HG02588 (cell line): ENCODE results near the gene IFRD1.
"Not testable (repeated sequence)": the region's sequence is repeated elsewhere in the genome, so short reads cannot be mapped to it uniquely, and the experiment has no call there.

Experiments
- ATAC-seq: cut with Tn5 transposase; IDR thresholded peaks from one replicate; pipeline ENCODE4 v1.9.1; 2021; ENCODE audit warnings: mild to moderate bottlenecking, moderate library complexity; ENCODE audit not compliant: unreplicated experiment

Gene IFRD1

DNA sequence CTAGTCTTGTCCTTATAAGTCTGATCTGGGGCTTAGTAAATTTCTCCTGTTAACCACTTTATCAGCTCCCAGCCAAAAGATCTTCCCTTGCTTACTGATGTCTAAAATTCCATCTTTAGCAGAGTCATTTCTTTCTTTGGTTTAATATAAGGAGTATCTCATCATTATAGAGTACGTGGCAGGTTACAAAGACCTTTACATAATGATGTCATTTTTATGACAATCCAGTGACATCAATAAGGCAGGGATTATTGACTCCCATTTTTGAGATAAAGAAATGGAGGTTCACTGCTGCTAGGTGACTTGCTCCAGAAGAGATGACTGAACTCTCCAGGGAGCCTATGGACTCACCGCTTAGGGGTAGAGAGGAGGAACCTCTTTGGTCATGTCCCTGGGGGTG is 8.1 kb upstream of the IFRD1 start:
- no peak for ATAC-seq

GRCh38 chr7:112444505-112444904 is 5.8 kb upstream of the IFRD1 start:
- ATAC-seq, result no peak

- ATAC-seq, result no peak
These were observed 3.8 kb upstream of the IFRD1 start for GRCh38 chr7:112446431-112446830.

GRCh38 chr7:112447406-112447805 is 2.9 kb upstream of the IFRD1 start:
- no peak for ATAC-seq

GRCh38 chr7:112448381-112448780 is 1.9 kb upstream of the IFRD1 start:
- ATAC-seq, result no peak

- ATAC-seq, result no peak
These were observed 1.4 kb upstream of the IFRD1 start for GRCh38 chr7:112448891-112449290.

DNA sequence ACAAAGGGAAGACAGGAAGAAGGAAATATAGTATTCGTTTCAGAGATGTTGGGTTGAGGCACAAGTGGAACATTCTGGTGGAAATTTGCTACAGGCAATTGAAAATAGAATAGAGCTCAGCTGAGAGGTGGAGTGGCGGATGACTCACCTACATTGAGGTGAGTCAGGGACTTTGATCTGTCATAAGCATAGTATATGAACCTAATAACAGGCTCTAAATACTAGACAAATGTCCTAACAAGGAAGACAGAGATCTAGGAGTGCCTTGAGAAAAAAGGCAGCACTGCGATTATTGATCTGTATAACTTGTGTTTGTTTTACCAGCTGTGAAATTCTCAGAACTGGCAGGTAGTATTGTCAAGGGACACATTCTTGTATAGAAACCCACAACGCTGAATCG is 907 bp upstream of the IFRD1 start:
- no peak for ATAC-seq

GRCh38 chr7:112450807-112451761 is 824 bp downstream of the IFRD1 start:
- ATAC-seq, result peak; percentile 82

DNA sequence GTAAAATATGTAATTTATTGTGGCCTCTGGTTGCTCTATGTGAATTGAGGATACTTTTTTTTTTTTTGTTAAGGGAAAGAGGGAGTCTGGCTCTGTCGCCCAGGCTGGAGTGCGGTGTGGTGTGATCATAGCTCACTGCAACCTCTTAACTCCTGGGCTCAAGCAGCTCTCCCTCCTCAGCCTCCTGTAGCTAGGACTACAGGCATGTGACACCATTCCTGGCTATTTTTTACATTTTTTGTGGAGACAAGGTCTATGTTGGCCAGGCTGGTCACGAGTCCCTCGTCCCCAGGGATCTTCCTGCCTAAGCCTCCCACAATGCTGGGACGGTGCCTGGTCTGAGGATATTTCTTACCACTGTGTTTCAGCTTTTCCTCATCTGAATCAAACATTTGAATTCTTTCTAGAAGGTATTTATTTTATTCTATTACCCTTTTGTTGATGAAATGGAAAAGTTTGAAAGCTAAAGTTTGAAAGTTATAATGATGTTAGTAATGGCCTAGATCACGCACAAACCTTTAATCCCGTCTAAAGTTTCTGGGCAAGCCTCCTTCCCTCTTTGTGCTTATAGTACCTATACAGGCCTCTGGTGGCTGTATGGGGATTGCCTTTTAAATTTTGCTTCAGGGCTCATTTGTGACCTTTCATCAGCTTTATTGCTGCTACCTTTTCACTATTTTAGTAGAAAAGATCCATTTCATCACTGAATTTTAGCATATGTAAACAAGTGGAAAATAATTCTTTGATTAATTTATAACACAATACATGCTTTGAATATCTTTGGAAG is 2.0 kb downstream of the IFRD1 start:
- ATAC-seq, result no peak

GRCh38 chr7:112453505-112454171 is 3.4 kb downstream of the IFRD1 start:
- ATAC-seq, result no peak

- not testable (repeated sequence) for ATAC-seq
These were observed 3.9 kb downstream of the IFRD1 start for GRCh38 chr7:112454191-112454590.

DNA sequence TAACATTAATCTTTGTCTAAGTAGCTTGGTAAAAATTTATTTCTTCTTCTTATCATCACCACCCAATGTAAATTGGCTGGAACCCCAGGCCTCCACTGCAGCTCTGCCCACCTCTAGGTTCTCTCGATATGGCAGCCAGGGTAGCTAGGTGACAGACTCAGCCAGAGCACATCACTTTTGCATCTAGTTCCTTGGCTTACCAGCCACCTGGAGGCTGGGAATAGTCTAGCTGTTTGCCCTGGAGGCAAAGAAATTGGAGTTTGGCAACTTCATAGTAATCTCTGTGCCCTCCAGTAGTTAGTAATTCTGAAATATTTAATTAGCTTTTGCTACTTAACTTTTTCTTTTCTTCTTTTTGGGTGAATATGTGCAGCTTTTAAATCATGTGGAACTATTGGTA is 9.4 kb downstream of the IFRD1 start:
- no peak for ATAC-seq

DNA sequence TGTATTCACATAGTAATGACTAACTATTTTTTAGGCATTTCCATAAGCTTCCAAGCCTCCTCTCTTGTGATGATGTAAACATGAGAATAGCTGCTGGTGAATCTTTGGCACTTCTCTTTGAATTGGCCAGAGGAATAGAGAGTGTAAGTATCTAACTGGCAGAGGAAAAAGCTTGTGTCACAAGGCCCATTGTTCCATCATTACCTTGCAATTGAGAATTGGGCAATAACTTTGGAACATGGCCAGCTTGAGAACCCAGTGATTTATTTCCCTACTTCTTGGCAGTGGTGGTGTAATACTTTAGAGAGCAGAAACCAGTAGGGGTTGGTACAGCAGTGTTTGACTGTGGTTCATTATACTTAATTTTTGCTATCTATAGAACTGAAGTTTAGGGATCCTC is 12.0 kb downstream of the IFRD1 start:
- no peak for ATAC-seq

- no peak for ATAC-seq
These were observed 17.6 kb downstream of the IFRD1 start for GRCh38 chr7:112467867-112468266.

DNA sequence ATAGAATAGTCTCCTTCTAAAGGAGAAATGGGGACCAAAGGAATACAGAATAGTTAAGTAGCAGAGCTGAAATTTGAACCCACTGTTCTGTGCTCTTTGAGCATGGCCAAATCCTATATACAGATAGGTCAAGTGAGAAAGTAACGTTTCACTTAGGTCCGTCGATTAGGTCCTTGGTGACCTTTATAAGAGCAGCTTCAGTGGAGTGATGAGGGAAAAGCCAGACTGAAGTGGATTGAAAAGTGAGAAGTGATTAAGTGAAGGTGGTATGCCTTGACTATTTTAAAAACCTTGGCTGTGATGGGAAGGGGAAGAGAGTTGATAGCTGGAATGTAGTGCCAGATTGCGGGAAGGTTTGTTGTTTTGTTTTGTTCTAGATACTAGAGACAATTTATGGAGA is 19.9 kb downstream of the IFRD1 start:
- no peak for ATAC-seq

DNA sequence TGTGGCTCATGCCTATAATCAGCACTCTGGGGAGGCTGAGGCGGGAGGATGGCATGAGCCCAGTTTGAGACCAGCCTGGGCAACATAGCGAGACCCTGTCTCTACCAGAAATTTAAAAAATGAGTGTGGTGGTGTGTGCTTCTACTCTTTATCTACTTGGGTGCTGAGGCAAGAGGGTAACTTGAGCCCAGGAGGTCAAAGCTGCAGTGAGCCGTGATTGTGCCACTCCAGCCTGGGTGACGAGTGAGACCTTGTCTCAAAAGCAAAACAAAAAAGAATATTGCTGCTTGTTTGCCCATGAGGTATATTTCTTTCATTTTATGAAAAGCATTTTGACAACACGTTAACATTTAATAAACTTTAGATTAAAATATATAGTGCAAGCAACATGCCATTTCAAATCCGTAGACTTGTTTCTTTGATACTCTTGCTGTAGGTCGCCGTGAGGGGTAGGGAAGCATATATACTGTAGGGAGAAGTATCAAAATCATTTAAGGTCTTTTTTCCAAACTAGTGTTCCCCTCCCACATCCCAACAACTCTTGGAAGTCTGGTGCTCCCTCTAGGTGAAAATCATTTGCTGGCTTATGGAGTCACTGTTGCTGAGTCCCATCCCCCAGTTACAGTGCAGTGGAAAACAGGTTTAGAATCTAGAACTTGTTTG is 26.3 kb downstream of the IFRD1 start:
- no peak for ATAC-seq

- no peak for ATAC-seq
These were observed 31.0 kb downstream of the IFRD1 start for GRCh38 chr7:112481121-112481736.

- ATAC-seq, result no peak
These were observed 31.8 kb downstream of the IFRD1 start for GRCh38 chr7:112481833-112482670.

GRCh38 chr7:112484671-112485167 is 34.5 kb downstream of the IFRD1 start:
- ATAC-seq, result no peak
